Stomach (tissue), 4 donors: ENCODE data around the gene LRRN3.

Experiments
- POLR2AphosphoS5 ChIP-seq, 3 donors: sonication (generic); formaldehyde crosslinking; IDR thresholded peaks; one replicate each; pipeline ENCODE4 v1.6.1; 2016; ENCODE audit warnings: antibody characterized with exemption in 3 of 3
- TF ChIP-seq, protein P1 (sequence below), 7 experiments: fragments of 450-650 bp in 4 of 7; fragments of 200-600 bp in 3 of 7; sonication (generic) in 3 of 7; IDR thresholded peaks; one replicate each; pipeline ENCODE4 v1.5.1; 2016 to 2019; ENCODE audit warnings: antibody characterized with exemption in 7 of 7, control low read depth in 2 of 7, mild to moderate bottlenecking in 1 of 7

DNA sequence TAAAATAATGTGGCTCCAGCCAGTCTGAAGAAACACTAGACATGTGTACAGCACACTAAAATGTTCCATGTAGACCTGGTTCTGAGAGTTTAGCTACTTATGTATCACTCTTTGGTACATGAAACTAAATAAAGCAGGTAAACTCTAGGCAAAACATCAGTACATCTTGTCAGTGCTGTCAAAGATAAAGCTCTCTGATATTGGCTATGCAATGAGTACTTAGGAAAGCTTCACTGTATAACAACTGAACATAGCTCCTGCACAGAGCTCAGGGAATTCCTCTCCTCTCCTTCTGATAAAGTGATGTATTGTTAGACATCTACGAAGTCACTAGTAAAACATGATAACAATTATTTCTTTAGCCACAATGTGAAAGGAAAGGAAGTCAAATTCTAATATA lies 3.5 kb downstream of the LRRN3 start:
- TF ChIP-seq, protein P1, sequence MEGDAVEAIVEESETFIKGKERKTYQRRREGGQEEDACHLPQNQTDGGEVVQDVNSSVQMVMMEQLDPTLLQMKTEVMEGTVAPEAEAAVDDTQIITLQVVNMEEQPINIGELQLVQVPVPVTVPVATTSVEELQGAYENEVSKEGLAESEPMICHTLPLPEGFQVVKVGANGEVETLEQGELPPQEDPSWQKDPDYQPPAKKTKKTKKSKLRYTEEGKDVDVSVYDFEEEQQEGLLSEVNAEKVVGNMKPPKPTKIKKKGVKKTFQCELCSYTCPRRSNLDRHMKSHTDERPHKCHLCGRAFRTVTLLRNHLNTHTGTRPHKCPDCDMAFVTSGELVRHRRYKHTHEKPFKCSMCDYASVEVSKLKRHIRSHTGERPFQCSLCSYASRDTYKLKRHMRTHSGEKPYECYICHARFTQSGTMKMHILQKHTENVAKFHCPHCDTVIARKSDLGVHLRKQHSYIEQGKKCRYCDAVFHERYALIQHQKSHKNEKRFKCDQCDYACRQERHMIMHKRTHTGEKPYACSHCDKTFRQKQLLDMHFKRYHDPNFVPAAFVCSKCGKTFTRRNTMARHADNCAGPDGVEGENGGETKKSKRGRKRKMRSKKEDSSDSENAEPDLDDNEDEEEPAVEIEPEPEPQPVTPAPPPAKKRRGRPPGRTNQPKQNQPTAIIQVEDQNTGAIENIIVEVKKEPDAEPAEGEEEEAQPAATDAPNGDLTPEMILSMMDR (IDR thresholded peaks at IDR 0.05): no peak
- TF ChIP-seq POLR2AphosphoS5 (IDR thresholded peaks at IDR 0.05): no peak
